Medulla oblongata (tissue), 1 donor: ENCODE measurements around the gene ZFAND6.
A peak's percentile ranks its signal among the peaks of the same experiment; 100 is the strongest.

Experiments
- DNase-seq: peaks from one replicate; pipeline ENCODE4 v3.0.0-alpha.2; 2015; ENCODE audit errors: extremely low spot score

Gene ZFAND6

DNA sequence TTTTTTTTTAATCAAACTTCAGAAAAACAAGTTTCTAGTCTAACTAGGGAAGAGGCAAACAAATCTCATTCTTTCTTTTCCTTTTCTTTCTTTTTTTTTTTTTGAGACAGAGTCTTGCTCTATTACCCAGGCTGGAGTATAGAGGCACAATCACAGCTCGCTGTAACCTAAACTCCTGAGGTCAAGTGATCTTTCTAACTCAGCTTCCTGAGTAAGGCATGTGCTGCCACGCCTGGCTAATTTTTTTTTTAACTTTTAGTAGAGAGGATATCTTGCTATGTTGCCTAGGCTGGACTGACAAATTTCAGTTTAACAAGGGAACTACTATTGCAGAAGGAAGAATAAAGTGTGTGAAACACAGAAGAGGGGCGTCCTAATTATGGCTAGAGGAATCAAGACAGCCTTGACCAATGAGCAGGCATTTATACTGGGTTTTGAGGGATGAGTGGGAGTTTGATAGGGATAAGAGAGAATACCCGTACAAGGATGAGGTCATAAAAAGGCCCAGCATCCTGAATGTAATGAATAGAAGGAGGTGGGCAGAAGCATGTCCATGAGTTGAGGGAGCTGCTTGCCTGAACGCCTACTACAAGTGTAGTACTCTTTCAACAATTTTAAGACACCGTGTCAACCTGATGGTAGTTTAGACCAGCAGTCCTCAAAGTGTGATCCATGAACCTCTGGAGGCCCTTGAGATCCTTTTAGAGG lies 6.7 kb upstream of the ZFAND6 start:
- no peak for DNase-seq

DNA sequence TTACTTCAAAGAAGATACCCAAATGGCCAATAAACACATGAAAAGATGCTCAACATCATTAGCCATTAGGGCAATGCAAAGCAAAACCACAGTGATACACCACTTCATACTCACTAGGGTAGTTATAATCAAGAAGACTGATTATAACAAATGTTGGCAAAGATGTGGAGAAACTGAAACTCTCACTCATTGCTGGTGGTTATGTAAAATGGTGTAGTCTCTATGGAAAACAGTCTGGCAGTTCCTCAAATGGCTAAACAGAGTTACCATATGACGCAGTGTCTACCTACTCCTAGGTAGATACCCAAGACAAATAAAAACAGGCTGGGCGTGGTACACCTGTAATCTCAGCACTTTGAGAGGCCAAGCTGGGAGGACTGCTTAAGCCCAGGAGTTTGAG lies 3.5 kb upstream of the ZFAND6 start:
- no peak for DNase-seq

DNA sequence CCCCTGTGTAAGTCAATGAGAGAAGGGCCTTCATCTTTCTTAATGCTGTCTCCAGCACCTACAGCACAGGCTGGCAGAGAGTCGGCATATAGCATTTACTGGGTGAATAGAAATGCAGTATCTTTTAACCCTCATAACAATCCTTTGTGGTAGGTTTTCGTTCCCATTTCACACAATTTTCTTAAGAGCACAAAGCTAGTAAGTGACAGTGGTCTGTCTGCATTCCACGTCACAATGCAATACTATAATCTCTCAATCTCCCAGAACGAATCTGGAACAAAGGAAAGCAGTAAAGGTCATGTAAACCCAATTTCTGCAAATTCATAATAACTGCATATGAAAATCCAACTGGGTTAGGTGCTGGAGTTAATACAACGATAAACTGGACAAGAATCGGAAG lies 1.4 kb upstream of the ZFAND6 start:
- DNase-seq: no peak

DNA sequence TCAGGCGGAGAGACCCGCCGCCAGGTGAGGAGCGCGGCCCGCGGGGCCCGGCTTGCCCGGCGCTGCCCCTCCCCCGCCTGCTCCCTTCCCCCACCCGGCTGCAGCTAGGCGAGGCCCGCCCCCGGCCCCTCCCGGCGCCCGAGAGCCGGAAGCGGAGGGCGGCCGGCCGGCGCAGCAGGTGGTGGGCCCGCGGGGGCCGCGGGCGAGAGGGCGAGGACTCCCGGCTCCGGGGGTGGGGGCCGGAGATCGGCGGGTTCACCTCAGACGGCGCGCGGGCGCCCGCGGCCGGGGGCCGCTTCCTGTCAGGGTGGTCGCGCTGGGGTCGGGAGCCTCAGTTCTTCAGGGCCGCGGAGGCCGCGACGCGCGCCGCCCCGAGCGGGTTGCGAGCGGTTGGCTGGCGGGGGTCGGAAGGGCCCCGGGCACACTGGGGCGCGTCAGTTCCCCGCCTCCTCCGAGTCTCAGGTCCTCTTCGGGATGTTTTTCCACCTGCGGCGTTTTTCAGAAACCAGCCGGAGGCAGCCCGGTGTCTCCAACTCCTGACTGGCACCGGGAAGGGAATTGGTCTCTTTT lies 395 bp downstream of the ZFAND6 start:
- DNase-seq: peak; percentile 52

DNA sequence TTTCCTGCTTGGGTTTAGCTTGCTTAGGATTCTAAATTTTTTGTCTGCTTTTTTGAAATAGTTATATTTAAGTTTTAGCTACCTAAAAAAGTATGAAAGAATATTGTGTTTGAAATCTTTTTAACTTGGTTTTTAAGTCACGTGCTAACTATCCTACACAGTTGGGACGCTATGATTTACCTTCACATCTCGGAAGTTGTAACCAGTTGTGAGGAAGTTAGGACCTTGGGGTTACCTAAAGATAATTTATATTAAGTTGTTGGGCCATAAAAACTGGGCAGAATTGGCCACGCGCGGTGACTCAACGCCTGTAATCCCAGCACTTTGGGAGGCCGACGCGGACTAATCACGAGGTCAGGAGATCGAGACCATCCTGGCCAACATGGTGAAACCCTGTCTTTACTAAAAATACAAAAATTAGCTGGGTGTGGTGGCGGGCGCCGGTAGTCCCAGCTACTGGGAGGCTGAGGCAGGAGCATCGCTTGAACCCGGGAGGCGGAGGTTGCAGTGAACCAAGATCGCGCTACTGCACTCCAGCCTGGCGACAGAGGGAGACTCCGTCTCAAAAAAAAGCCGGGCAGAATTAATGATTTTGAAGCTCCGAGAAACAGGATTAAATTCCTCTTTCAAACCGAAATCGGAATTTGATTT lies 1.0 kb downstream of the ZFAND6 start:
- peak; percentile 43 for DNase-seq

DNA sequence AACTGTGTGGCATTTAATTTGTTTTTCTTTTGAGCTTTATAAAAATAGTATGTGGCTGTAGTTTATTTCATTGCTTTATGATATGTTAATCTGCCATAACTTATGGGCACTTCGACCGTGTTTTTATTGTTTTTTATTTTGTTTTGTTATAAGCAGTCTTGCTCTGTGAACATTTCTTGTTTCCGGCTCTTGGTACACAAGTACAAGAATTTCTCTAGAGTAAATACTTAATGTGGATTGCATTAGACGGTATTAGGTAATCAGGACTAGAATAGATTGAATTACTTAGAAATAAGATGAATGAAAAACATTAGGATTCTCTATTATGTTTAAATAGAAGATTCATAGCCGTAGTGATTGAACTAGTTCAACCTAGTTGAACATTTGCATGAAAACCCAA lies 2.1 kb downstream of the ZFAND6 start:
- no peak for DNase-seq

DNA sequence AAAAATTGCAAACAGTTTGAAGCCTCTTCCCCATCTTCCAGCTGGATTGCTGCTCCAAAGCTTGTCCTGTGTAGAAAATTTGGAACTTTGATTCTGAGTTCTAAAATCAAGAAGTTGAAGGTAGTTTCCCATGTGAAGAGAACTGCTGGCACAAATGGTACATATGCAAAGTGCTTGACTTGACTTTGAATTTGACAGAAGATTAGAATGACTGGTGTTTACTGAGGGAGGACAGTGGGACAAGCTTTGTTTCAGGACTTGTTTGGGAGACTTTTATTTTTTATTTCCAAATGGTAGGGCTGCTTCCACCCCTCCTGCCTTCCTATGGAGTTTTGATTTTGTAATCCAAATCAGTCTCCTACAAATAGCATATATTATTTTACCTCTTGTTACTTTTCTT lies 7.4 kb downstream of the ZFAND6 start:
- no peak for DNase-seq

DNA sequence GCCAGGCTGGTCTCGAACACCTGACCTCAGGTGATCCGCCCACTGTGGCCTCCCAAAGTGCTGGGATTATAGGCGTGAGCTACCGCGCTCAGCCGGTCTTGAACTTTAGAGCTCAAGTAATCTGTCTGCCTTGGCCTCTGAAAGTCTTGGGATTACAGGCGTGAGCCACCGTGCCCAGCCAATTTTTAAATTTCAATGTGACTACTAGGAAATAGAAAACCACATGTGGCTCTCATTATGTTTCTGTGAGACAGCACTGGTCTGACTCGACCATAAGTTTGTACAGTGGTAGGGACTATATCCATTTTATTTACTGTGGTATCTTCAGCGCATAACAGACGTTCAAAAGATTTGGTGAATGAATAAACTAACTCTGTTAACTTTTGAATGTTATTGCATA lies 9.1 kb downstream of the ZFAND6 start:
- no peak for DNase-seq

DNA sequence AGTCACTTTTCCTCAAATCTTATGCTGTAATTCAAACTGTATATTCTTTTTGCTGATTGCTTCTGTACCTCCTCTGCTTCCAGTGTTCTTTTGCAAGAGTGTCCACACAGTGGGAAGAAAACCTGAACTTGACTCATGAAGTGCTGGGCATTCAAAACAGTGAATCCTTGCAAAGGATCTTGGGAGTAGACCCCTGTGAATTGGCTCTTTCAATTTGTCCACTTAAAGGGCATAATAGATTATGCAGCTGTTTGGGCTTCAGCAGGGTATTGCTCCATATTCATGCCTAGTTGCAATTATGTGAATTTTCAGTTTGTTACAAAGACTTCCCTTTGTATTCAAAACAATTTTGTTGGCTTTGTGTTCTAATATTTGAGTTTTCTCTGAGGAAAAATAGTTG lies 11.4 kb downstream of the ZFAND6 start:
- DNase-seq: peak; percentile 46

DNA sequence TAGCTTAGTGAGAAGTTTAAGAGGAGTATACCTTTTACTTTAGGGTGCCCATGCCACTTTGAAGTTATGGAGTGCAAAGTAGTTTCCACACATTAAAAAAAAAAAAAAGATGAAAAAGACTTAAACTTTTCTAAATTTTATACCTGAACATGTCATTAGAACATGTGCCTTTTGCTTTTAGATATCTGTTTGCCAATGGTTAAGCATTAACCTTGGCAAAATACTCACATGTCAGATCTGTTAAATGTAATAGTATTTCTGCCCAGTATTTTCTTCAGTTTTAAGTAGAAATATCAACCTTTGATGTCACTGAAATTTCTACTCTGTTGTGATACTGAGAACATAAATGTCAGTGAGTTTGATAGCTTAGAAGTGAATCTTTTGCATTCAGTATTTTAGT lies 12.2 kb downstream of the ZFAND6 start:
- no peak for DNase-seq

DNA sequence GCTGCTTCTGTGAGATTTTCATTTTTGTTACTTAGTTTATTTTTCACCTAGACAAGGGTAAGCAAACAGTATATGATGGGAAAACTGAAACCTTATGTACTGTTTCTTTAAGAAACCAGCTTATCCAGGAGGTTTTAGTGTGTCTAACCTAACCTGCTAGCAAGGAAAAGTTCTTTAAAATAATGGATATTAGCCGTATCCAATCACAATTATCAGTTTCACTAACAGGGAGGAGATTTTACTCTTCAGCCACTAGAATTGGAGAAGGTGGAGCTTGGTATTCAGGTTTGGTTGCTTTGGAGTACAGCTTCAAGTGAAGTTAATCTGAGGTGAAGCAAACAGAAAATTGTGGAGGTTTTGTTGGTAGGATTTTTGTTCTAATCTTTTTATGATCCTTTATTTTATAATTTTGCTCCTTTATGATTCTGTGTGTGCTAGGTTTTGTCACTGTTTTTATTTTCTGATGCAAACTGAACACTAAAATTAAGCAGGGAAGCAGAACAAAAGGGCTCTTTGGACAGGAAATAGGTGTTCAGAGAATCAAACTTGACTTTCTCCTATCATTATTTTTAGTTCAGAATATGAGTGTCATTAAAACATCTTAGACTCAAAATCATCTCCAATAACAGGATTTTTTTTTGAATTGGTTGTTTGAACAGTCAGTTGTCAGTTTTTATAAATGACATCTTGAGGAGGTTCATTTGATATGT lies 13.0 kb downstream of the ZFAND6 start:
- DNase-seq: peak; percentile 90

DNA sequence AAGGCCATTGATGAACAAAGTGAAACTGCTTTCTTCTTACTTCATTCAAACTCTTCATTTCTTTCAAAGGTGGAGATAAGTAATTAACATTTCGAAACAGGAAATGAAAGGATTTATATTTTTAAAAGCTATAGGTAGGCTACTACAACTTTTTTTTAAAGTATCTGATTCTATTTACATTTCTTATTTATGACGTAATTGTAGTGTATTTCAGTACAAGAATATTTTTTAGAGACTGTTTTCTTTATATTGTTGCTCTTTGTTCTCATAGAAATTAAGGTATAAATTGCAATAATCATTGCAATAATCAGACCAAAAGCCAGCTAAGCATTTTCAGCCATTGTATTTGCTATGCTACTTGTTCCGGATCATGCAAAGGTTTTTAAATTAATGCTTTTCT lies 13.7 kb downstream of the ZFAND6 start:
- DNase-seq: no peak

DNA sequence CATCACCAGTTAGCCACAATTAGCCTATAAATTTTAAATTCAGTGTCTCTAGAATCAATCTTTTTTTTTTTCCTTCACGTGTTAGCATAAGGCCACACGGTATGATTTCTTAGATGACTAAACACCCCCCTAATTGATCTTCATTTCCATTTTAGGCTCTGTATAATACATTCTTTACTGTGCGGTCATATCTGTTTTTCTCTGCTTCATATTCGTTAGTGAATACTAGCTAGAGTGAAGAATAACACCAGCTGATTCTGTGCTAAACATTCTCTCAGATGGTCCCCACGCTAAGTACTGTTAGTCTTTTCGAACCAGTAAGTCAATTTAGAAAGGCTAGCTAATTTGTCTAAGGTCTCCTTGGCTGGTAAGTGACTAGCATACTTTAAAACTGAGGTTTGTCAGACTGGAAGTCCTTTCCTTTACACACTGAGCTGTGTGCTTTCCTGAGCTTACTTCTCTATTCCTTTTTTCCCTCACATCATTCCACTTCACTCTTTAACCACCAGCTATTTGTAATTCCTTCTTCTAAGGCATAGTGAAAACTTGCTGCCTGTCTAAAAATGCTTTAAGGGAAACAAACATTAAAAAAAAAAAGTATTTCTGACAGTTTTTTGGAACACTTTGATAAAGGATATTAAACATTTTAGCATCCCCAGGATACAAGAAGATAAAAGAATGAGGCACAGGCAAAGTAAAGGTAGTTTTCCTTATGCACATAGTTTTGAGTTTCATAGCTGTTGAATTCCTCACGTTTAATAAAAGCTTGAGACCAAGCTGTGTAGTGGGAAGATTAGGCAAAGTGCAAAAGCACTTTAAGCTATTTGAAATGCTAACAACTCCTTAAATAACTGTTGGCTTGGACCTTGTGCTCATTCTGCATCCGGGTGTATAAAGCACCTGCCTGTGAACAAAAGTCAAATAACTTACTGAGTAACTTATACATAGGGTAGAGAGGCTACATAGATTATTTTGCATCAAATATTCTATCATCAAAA lies 17.1 kb downstream of the ZFAND6 start:
- DNase-seq: no peak

DNA sequence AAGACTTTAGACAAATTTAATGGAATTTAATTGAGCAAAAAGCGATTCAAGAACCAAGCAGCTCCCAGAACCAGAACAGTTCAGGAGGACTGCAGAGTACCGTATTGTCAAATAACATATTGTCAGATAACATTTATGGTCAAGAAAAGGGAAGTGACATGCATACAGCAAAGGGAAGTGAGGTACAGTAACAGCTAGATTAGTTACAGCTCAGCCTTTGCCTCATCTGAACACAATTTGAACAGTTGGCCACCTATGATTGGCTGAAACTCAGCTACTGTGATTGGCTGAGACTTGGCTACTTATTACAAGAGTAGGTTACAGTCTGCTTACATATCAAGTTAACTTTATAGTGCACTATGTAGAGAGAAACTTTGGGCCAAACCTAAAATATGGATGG lies 21.9 kb downstream of the ZFAND6 start:
- no peak for DNase-seq

DNA sequence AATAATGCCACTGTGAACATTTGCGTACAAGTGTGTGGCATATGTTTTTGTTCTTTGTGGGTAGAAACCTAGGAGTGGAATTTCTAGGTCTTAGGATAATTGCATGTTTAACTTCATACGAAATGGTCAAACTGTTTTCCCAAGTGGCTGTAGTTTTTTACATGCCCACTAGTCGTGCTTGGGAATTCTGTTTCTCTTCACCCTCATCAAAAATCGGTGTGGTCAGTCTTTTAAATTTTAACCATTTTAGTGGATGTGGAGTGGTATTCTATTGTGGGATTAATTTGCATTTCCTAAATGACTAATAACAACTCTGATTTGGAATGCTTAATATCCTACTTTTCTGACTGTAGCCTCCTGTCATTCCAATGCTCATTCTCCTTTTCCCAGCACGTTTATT lies 27.6 kb downstream of the ZFAND6 start:
- no peak for DNase-seq

DNA sequence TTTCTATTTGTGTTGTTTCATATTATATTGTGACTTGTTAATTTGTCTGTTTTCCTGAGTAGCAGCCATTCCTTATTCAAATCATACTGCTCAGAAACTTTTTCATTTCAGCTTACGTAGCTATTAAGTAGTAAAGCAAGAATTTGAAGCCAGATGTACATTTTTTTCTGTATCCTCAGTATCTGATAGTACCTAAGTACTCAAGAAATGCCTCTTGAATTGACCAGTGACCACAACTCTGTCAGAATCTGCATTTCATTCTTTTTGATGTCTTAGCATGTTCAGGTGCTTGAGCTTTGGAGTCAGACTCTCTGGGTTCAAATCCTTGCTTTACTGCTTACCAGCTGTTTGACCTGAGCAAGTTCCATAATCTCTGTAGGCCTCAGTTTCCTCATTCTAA lies 30.6 kb downstream of the ZFAND6 start:
- DNase-seq: no peak

DNA sequence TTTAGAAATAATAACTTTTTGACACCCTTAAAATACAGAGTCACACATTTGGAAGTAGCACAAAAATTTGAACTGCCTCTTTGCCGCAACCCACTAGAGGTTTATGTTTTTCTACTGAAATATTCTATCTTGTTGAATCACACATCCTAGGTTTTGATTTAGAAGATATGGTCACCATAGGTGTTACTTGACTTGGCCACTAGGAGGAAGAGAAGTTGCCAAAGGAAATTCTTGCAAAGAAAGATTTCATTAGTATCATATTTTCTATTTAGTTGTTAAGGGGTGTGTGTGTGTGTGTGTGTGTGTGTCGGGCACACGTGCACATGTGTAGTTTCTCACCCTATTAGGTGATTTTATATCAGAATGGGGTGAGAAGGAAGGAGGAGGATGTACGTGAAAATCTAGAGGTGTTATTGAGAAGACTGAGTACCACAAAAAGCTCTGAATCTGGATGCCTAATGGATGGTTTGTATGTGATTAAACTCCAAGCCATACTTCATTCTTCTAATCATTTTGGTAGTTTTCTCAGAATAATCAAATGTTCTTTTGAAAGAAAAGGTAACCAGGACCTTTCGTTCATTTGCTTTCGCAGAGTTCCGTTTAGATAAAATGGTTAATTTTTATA lies 31.5 kb downstream of the ZFAND6 start:
- DNase-seq: no peak

DNA sequence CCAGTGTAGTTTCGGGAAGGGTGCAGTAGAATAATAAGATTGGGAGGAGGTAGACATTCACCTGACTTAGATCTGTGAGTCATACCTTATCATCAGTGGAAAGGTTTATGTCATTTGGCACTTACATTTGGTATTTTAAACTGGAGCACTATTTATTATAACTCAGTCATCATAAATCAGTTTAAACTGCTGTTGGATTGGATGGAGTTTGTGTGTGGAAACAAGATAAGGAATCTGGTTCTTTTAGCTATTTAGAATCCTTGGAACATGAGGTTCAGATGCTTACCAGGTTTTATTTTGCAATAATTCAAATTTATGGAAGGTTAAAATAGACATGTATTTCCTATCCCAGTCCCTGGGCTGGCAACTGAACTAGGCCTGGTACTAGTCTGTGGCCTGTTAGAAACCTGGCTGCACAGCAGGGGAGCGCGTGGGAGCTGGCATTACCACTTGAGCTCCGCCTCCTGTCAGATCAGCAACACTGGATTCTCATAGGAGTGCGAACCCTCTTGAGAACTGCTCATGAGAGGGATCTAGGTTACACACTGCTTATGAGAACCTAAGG lies 34.5 kb downstream of the ZFAND6 start:
- no peak for DNase-seq

DNA sequence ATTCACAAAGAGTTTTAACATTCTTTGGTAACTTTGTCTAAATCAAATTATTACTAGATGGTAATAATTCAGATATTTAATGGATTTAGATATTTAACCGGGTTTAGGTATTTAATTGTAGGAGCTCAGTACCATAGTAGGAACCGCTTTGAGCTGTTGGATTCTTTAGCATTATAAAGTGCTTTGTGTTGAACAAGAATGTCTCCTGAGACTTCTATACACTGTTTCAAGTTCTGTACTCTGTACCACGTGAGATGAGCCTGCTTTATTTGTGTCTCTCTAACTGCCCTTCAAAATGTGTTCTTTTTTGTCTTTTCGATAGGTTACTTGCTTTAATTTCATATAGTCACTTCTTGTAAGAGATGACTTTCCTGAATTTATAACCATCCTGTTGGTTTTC lies 36.0 kb downstream of the ZFAND6 start:
- DNase-seq: no peak

DNA sequence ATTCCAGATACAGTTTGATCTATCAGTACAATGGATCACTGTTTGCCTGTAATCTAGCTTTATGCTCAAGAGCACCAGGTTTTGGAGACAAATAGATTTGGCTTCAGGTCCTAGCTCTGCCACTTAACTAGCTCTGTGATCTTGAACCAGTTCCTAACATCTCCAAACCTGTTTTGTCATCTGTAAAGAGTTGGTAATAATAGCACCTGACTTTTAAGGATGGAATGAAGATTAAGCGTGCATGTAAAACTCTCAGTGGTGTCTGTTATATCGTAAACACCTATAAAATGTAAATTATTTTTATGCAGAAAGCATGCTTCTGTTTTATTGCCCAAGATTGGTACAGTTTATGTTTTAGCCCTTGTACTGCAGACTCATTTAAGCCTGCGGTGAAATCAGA lies 36.5 kb downstream of the ZFAND6 start:
- DNase-seq: no peak

DNA sequence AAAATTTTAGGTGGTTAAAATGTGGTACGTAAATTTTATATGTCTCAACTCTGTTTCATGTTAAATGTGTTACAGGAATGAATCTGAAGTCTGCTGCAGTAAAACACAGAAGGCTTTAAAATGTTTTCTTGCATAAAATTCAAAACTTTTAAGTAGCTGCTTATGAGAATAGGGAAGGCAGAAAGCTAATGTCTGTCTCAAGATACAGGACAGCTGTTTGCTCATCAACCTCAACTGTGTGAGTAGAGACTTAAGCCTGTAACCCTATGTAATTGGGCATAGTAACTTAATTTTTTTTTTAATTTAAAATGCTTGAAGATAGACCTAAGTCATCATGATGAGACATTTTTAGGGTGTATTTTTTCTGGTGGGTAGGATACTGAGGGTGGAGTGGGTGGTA lies 38.9 kb downstream of the ZFAND6 start:
- DNase-seq: no peak
